Osteoblast (primary cell): ENCODE results near the gene FANCI. TPM values are rescaled to one million over a fixed set of nuclear protein-coding genes. Genes with fewer than 3 reads are reported as not detected.

Experiments
- DNase-seq: peaks from one replicate; pipeline ENCODE4 v3.0.0; 2011; ENCODE audit warnings: low spot score, mixed read lengths; ENCODE audit not compliant: insufficient read length; ENCODE audit errors: missing footprints
- H2AFZ ChIP-seq: 2 replicates; pipeline ENCODE4 v1.6.0; 2011; ENCODE audit warnings: mild to moderate bottlenecking, low read length
- H3K27ac ChIP-seq: 2 replicates; pipeline ENCODE4 v1.5.1; 2011; ENCODE audit warnings: mild to moderate bottlenecking, low read depth, low read length, moderate library complexity
- H3K27me3 ChIP-seq: 2 replicates; pipeline ENCODE4 v1.6.0; 2012; ENCODE audit warnings: mild to moderate bottlenecking, control low read depth, inconsistent platforms, low read length, moderate library complexity; ENCODE audit not compliant: insufficient read depth
- H3K36me3 ChIP-seq: 2 replicates; pipeline ENCODE4 v1.5.1; 2011; ENCODE audit warnings: mild to moderate bottlenecking, low read length, control low read depth, moderate library complexity; ENCODE audit not compliant: insufficient read depth
- H3K4me1 ChIP-seq: 2 replicates; pipeline ENCODE4 v1.5.1; 2011; ENCODE audit warnings: mild to moderate bottlenecking, low read length, control low read depth, moderate library complexity; ENCODE audit not compliant: insufficient read depth
- H3K4me2 ChIP-seq: 2 replicates; pipeline ENCODE4 v1.6.0; 2011; ENCODE audit warnings: mild to moderate bottlenecking, low read length; ENCODE audit not compliant: insufficient read depth
- H3K4me3 ChIP-seq: fragments of 200-600 bp; sonication (generic); 3 replicates; pipeline ENCODE4 v1.5.1; 2012; ENCODE audit warnings: mild to moderate bottlenecking, low read length, inconsistent platforms; ENCODE audit not compliant: insufficient read depth
- H3K79me2 ChIP-seq: 2 replicates; pipeline ENCODE4 v1.6.0; 2012; ENCODE audit warnings: mild to moderate bottlenecking, low read length, control low read depth, inconsistent platforms; ENCODE audit not compliant: insufficient read depth
- H3K9me3 ChIP-seq: 2 replicates; pipeline ENCODE4 v1.5.1; 2011; ENCODE audit warnings: low read depth, low read length, control low read depth
- H4K20me1 ChIP-seq: 2 replicates; pipeline ENCODE4 v1.6.0; 2012; ENCODE audit warnings: mild to moderate bottlenecking, low read length, control low read depth; ENCODE audit not compliant: insufficient read depth
- CTCF ChIP-seq: IDR thresholded peaks from 2 replicates; pipeline ENCODE4 v1.5.1; 2011; ENCODE audit warnings: mild to moderate bottlenecking, low read depth, low read length, moderate library complexity; ENCODE audit errors: extremely low read depth
- small RNA-seq: library from RNA; depleted of rRNA; stranded (forward); fragments of <200 nt; gene quantifications from one replicate; pipeline ENCODE3, GENCODE V24; 2012
- total RNA-seq: library from RNA; depleted of rRNA; stranded (reverse); fragments of >200 nt; gene quantifications from 2 replicates; pipeline ENCODE4 v1.2.3, GENCODE V29; 2012

The FANCI gene
- total RNA-seq, 1 donor = 59.4 TPM

DNA sequence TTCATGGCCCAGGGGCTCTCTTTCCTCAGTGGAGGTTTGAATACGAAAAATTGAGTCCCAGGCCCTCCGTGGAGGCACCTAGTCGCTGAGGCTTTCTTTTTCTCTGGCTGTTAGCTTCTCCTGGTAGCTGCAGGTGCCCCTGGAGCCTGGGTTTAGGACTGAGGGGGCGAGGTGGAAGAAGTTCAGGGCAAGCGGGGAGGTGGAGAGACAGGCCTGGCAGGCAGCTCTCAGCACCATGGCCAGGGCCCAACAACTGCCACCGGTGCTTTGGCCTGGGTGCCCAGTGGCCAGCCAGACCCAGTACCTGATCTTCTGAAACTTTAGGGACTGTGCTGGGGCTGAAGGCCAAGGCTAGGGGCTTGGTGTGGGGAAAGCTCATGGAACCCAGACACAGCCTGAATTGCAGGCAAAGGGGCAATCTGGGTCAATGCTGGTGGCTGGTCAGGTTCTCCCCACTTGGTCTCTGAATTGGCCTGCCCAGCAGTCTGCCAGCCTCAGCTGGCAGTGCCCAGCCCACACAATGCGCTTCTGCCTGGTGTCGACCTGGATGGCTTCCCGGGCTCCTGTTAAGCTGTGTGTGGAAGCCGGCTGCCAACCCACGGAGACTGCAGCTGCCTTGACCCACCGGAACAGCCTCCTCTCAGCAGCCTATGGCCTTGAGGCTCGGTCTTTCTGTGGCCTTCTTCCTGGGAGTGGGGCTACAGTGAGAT lies 121.1 kb downstream of the FANCI start:
- no peak overlapping the region for H3K27ac ChIP-seq

DNA sequence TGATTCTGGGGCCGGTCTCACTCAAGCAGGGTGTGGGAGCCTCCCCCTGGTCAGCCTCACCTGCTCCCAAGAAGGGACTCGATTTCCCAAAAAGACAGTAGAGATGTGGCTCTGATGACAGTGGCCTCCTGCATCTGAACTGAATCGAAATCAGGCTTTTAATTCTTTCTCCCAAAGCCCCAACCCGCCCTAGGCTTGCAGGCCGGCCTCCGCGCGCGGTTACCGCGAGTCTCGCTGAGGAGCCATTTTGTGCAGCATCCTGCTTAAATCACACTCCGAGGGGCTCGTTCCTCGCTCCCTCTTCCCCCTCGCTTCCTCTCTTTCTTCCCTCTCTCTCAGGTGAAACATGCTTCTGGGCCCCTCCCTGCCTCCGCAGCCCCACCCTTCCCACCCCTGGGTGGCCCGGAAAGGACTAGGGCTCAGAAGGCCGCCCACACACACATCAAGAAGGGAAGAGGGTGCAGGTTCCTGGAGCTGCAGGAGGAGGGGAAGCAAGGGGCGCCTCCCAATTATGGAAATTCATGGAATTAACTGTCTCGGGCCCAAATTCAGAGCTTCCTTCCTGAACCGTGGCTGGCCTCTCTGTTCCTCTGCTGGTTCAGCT lies 121.8 kb downstream of the FANCI start:
- H3K27me3 ChIP-seq = peaks cover 100% of the 10 kb centered on the region
- no peaks in the 10 kb centered on the region for H3K79me2 ChIP-seq
- no peaks in the 10 kb centered on the region for H3K4me1 ChIP-seq
- H4K20me1 ChIP-seq = peaks cover 5% of the 10 kb centered on the region
- DNase-seq = no peak
- no peak overlapping the region for H3K4me2 ChIP-seq
- H3K9me3 ChIP-seq = no peaks in the 10 kb centered on the region
- H3K36me3 ChIP-seq = no peaks in the 10 kb centered on the region
- no peak overlapping the region for H3K4me3 ChIP-seq
- H2AFZ ChIP-seq = no peak overlapping the region
- no peak overlapping the region for H3K27ac ChIP-seq
- TF ChIP-seq CTCF = no peak

More for the DNA sequence above, 121.1 kb downstream of the FANCI start:
- Histone ChIP-seq H3K9me3 (no peaks in the 10 kb centered on the region), H3K4me3 (no peak overlapping the region), H3K36me3 (no peaks in the 10 kb centered on the region), H3K4me2 (no peak overlapping the region), H3K79me2 (no peaks in the 10 kb centered on the region), H3K4me1 (no peaks in the 10 kb centered on the region), H3K27me3 (peaks cover 100% of the 10 kb centered on the region), H4K20me1 (peaks cover 5% of the 10 kb centered on the region), H2AFZ (no peak overlapping the region)
- DNase-seq = no peak
- TF ChIP-seq CTCF = no peak

Small RNA genes within 50 kb of the gene (small RNA-seq; reads per million reads assigned to genes)
- gene MIR6766 = not detected

Other genes with a start within 250 kb of the FANCI start
- 115 and 151 TPM in 2 replicates for gene ABHD2, start 155.5 kb upstream of the FANCI start, total RNA-seq
- under 0.01 TPM in 2 replicates for gene RLBP1, start 22.4 kb upstream of the FANCI start, total RNA-seq
- 50.7 and 61.2 TPM in 2 replicates for gene POLG, start 90.8 kb downstream of the FANCI start, total RNA-seq